RKO (cell line): Measurements from ENCODE around the gene ZNF836.
"Not testable (repeated sequence)": the region's sequence is repeated elsewhere in the genome, so short reads cannot be mapped to it uniquely, and the experiment has no call there.

Source experiments
- DNase-seq: peaks from one replicate; pipeline ENCODE4 v3.0.0-alpha.2; 2016; ENCODE audit warnings: low spot score

Gene ZNF836

GRCh38 chr19:52171321-52172169, at the start of gene ZNF836:
TSS of gene ZNF836 (minus strand) at chr19:52171621. CDS start at chr19:52168072, 3,549 bp downstream.
- peak; percentile 83 for DNase-seq

GRCh38 chr19:52221031-52221430, 49.6 kb upstream of the ZNF836 start:
- DNase-seq = no peak

- no peak for DNase-seq
Measured at GRCh38 chr19:52219611-52220010, 48.2 kb upstream of the ZNF836 start.

GRCh38 chr19:52217576-52217975, 46.2 kb upstream of the ZNF836 start:
- no peak for DNase-seq

GRCh38 chr19:52216401-52216800, 45.0 kb upstream of the ZNF836 start:
- no peak for DNase-seq

GRCh38 chr19:52214241-52214640, 42.8 kb upstream of the ZNF836 start:
- no peak for DNase-seq

- no peak for DNase-seq
Measured at GRCh38 chr19:52212572-52213255, 41.3 kb upstream of the ZNF836 start.

GRCh38 chr19:52211926-52212571, 40.6 kb upstream of the ZNF836 start:
- no peak for DNase-seq

- no peak for DNase-seq
Measured at GRCh38 chr19:52211203-52211602, 39.8 kb upstream of the ZNF836 start.

GRCh38 chr19:52206481-52206880, 35.1 kb upstream of the ZNF836 start:
- no peak for DNase-seq

- DNase-seq = not testable (repeated sequence)
Measured at GRCh38 chr19:52200755-52201391, 29.5 kb upstream of the ZNF836 start.

GRCh38 chr19:52200044-52200443, 28.6 kb upstream of the ZNF836 start:
- DNase-seq = no peak

- DNase-seq = no peak
Measured at GRCh38 chr19:52198678-52199077, 27.3 kb upstream of the ZNF836 start.

- no peak for DNase-seq
Measured at GRCh38 chr19:52197964-52198363, 26.5 kb upstream of the ZNF836 start.

- DNase-seq = no peak
Measured at GRCh38 chr19:52196256-52196967, 25.0 kb upstream of the ZNF836 start.

- no peak for DNase-seq
Measured at GRCh38 chr19:52191951-52192350, 20.5 kb upstream of the ZNF836 start.

- DNase-seq = no peak
Measured at GRCh38 chr19:52191389-52191788, 20.0 kb upstream of the ZNF836 start.

- peak; percentile 50 for DNase-seq
Measured at GRCh38 chr19:52190487-52191293, 19.3 kb upstream of the ZNF836 start.

- peak; percentile 100 for DNase-seq
Measured at GRCh38 chr19:52189735-52190486, 18.5 kb upstream of the ZNF836 start, which contains the start of gene PPP2R1A. TSS of gene PPP2R1A (plus strand) at chr19:52190052. CDS start at chr19:52190097, 45 bp downstream.
